Measurements from ENCODE around the gene COX7B. TPM values are rescaled to one million over a fixed set of nuclear protein-coding genes. Genes with fewer than 3 reads are reported as not detected.

The COX7B gene
- total RNA-seq, 1 donor from 2014 or later: 174 TPM

GRCh38 chrX:77946571-77946970 is 47.3 kb downstream of the COX7B start:
- Histone ChIP-seq H3K27ac (no peak overlapping the region), H3K4me3 (no peak overlapping the region), H3K36me3 (no peaks in the 10 kb centered on the region), H3K4me1 (no peaks in the 10 kb centered on the region), H3K9me3 (no peaks in the 10 kb centered on the region), H3K27me3 (no peaks in the 10 kb centered on the region)
- TF ChIP-seq CTCF (IDR thresholded peaks at IDR 0.05): no peak
- ATAC-seq: no peak
- DNase-seq: no peak
- intact Hi-C loops (cut with DNase I): no loop called here

- no peak overlapping the region for H3K4me3 ChIP-seq
- no peaks in the 10 kb centered on the region for H3K9me3 ChIP-seq
- H3K27me3 ChIP-seq: no peaks in the 10 kb centered on the region
- no peak for ATAC-seq
- intact Hi-C loops (cut with DNase I): no loop called here
- no peaks in the 10 kb centered on the region for H3K36me3 ChIP-seq
- DNase-seq: no peak
- H3K4me1 ChIP-seq: no peaks in the 10 kb centered on the region
- no peak overlapping the region for H3K27ac ChIP-seq
- TF ChIP-seq CTCF (IDR thresholded peaks at IDR 0.05): no peak
Measured at GRCh38 chrX:77949840-77950239, 50.6 kb downstream of the COX7B start.

GRCh38 chrX:77952173-77952572 is 52.9 kb downstream of the COX7B start:
- DNase-seq (no peak), ATAC-seq (no peak)
- Histone ChIP-seq H3K27ac (no peak overlapping the region), H3K27me3 (no peaks in the 10 kb centered on the region), H3K9me3 (no peaks in the 10 kb centered on the region), H3K4me3 (no peak overlapping the region), H3K4me1 (no peaks in the 10 kb centered on the region), H3K36me3 (no peaks in the 10 kb centered on the region)
- TF ChIP-seq CTCF (IDR thresholded peaks at IDR 0.05): no peak
- intact Hi-C loops (cut with DNase I): no loop called here

GRCh38 chrX:77953302-77953701 is 54.0 kb downstream of the COX7B start:
- Histone ChIP-seq H3K36me3 (no peaks in the 10 kb centered on the region), H3K9me3 (no peaks in the 10 kb centered on the region), H3K4me1 (no peaks in the 10 kb centered on the region), H3K27ac (no peak overlapping the region), H3K27me3 (no peaks in the 10 kb centered on the region), H3K4me3 (no peak overlapping the region)
- no peak for DNase-seq
- intact Hi-C loops (cut with DNase I): no loop called here
- ATAC-seq: no peak
- no peak for TF ChIP-seq CTCF (IDR thresholded peaks at IDR 0.05)

GRCh38 chrX:77953708-77954107 is 54.4 kb downstream of the COX7B start:
- no peaks in the 10 kb centered on the region for H3K9me3 ChIP-seq
- no peaks in the 10 kb centered on the region for H3K36me3 ChIP-seq
- ATAC-seq (no peak), DNase-seq (no peak)
- intact Hi-C loops (cut with DNase I): no loop called here
- no peaks in the 10 kb centered on the region for H3K4me1 ChIP-seq
- no peaks in the 10 kb centered on the region for H3K27me3 ChIP-seq
- no peak for TF ChIP-seq CTCF (IDR thresholded peaks at IDR 0.05)
- H3K27ac ChIP-seq: no peak overlapping the region
- no peak overlapping the region for H3K4me3 ChIP-seq

Other genes with a start within 250 kb of the COX7B start
- gene ATRX, start 113.3 kb upstream of the COX7B start, total RNA-seq: 83.4 TPM
- gene MAGT1, start 4.0 kb upstream of the COX7B start, total RNA-seq: 64.0 TPM
- gene ATP7A, start 11.2 kb downstream of the COX7B start, total RNA-seq: 16.4 TPM
- gene PGAM4, start 70.2 kb downstream of the COX7B start, total RNA-seq: not detected
- gene PGK1, start 204.8 kb downstream of the COX7B start, total RNA-seq: 250 TPM
- gene TAF9B, start 240.2 kb downstream of the COX7B start, total RNA-seq: 12.9 TPM

All from upper lobe of right lung (tissue), 1 donor.